Nephron progenitor cell (in vitro differentiated cells): ENCODE results near the gene P2RY13.
A peak's percentile ranks its signal among the peaks of the same experiment; 100 is the strongest.

Experiments used
- DNase-seq: peaks from one replicate; pipeline ENCODE4 v3.0.0; 2021
- H3K27ac Mint-ChIP-seq: 2 replicates; pipeline ENCODE4 v1.8.0; 2021; ENCODE audit warnings: mild to moderate bottlenecking, moderate library complexity, mixed read lengths
- H3K27me3 Mint-ChIP-seq: 2 replicates; pipeline ENCODE4 v1.8.0; 2021; ENCODE audit warnings: mild to moderate bottlenecking, low read depth, mixed read lengths; ENCODE audit not compliant: poor library complexity
- H3K36me3 Mint-ChIP-seq: 2 replicates; pipeline ENCODE4 v1.8.0; 2021; ENCODE audit warnings: low read depth, mixed read lengths
- H3K4me1 Mint-ChIP-seq: 2 replicates; pipeline ENCODE4 v1.8.0; 2021; ENCODE audit warnings: mixed read lengths
- H3K4me3 Mint-ChIP-seq: 2 replicates; pipeline ENCODE4 v1.8.0; 2021; ENCODE audit warnings: mild to moderate bottlenecking, moderate library complexity, mixed read lengths
- H3K9me3 Mint-ChIP-seq: 2 replicates; pipeline ENCODE4 v1.8.0; 2021; ENCODE audit warnings: mild to moderate bottlenecking, moderate library complexity, mixed read lengths
- TF ChIP-seq, protein P1 (sequence below): fragments of 200-600 bp; sonication (generic); IDR thresholded peaks from 2 replicates; pipeline ENCODE4 v1.5.0; 2021; ENCODE audit warnings: antibody characterized with exemption

Gene P2RY13

DNA sequence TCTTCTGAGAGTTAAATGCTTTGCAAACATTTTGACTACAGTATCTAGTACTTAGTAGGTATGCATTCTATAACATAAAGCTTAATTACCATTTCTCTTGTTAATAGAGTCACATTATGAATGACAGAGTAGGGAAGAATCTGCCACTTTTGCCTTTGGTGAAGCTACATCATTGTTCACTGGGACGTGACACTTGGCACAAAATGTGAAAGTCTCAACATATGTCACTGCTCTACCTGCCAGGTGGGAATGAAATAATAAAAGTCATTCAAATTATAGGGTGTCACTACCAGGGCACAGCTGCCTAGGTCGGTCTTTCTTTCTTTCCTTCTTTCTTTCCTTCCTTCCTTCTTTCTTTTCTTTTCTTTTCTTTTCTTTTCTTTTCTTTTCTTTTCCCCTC, 30.3 kb downstream of the P2RY13 start:
- Mint-ChIP-seq H3K27me3 (no peaks in the 10 kb centered on the region), H3K36me3 (peaks cover 5% of the 10 kb centered on the region), H3K4me3 (no peak overlapping the region), H3K4me1 (peaks cover 13% of the 10 kb centered on the region), H3K27ac (no peak overlapping the region), H3K9me3 (no peaks in the 10 kb centered on the region)
- TF ChIP-seq, protein P1, sequence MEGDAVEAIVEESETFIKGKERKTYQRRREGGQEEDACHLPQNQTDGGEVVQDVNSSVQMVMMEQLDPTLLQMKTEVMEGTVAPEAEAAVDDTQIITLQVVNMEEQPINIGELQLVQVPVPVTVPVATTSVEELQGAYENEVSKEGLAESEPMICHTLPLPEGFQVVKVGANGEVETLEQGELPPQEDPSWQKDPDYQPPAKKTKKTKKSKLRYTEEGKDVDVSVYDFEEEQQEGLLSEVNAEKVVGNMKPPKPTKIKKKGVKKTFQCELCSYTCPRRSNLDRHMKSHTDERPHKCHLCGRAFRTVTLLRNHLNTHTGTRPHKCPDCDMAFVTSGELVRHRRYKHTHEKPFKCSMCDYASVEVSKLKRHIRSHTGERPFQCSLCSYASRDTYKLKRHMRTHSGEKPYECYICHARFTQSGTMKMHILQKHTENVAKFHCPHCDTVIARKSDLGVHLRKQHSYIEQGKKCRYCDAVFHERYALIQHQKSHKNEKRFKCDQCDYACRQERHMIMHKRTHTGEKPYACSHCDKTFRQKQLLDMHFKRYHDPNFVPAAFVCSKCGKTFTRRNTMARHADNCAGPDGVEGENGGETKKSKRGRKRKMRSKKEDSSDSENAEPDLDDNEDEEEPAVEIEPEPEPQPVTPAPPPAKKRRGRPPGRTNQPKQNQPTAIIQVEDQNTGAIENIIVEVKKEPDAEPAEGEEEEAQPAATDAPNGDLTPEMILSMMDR = no peak
- no peak for DNase-seq

DNA sequence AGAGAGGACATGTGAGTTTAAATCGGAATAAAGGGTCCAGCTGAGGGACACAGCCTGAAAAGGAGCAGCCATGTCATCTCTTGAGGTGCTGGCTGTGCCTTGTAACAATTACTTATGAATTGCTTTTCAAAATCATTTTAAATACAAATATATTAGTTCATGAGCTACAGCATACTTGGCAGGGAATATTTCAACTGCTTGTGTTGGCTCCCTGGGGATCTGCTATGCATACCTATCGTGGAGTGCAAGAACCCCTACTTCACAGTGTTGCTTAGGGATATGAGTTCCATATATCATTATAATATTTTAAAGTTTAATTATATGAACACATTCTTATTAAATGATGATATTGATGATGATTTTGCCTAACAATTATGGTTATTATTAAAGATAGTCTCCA, 31.9 kb downstream of the P2RY13 start:
- no peaks in the 10 kb centered on the region for H3K27me3 Mint-ChIP-seq
- H3K4me1 Mint-ChIP-seq = peaks cover 13% of the 10 kb centered on the region
- H3K9me3 Mint-ChIP-seq = no peaks in the 10 kb centered on the region
- H3K27ac Mint-ChIP-seq = no peak overlapping the region
- no peaks in the 10 kb centered on the region for H3K36me3 Mint-ChIP-seq
- no peak for DNase-seq
- TF ChIP-seq, protein P1 = no peak
- H3K4me3 Mint-ChIP-seq = no peak overlapping the region

GRCh38 chr3:151296226-151296625, 33.1 kb downstream of the P2RY13 start:
- peaks cover 13% of the 10 kb centered on the region for H3K4me1 Mint-ChIP-seq
- DNase-seq = no peak
- TF ChIP-seq, protein P1 = no peak
- H3K4me3 Mint-ChIP-seq = no peak overlapping the region
- H3K27ac Mint-ChIP-seq = peak overlapping the region; percentile 14
- H3K9me3 Mint-ChIP-seq = no peaks in the 10 kb centered on the region
- no peaks in the 10 kb centered on the region for H3K36me3 Mint-ChIP-seq
- H3K27me3 Mint-ChIP-seq = no peaks in the 10 kb centered on the region

DNA sequence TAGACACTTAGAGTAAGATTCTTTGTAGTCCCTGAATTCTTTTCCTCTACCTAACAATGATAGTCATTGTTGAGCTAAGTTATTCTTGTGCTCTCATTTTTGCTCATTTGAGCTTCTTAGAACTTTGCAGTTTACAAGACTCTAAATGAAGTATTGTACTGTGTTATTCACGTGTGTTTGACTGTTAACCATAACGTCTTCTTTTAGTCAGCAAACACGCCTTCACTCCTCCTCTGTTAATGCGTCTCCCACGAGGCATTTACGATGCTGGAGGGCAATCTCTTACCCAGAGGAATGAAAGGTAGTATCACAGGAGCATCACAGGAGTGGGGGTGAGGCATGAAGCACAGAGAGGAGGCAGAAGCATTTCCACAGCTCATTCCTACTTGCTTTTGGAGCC, 36.2 kb downstream of the P2RY13 start:
- H3K27me3 Mint-ChIP-seq = no peaks in the 10 kb centered on the region
- H3K9me3 Mint-ChIP-seq = no peaks in the 10 kb centered on the region
- TF ChIP-seq, protein P1 = no peak

GRCh38 chr3:151290673-151291072, 38.7 kb downstream of the P2RY13 start:
- TF ChIP-seq, protein P1 = no peak
- no peak overlapping the region for H3K4me3 Mint-ChIP-seq
- DNase-seq = no peak

More for the DNA sequence above, 36.2 kb downstream of the P2RY13 start:
- peaks cover 13% of the 10 kb centered on the region for H3K4me1 Mint-ChIP-seq
- no peak for DNase-seq
- no peaks in the 10 kb centered on the region for H3K36me3 Mint-ChIP-seq
- peak overlapping the region; percentile 24 for H3K27ac Mint-ChIP-seq
- no peak overlapping the region for H3K4me3 Mint-ChIP-seq

GRCh38 chr3:151289445-151289844, 39.9 kb downstream of the P2RY13 start:
- TF ChIP-seq, protein P1 = no peak

More at GRCh38 chr3:151290673-151291072, 38.7 kb downstream of the P2RY13 start:
- no peaks in the 10 kb centered on the region for H3K27me3 Mint-ChIP-seq
- no peaks in the 10 kb centered on the region for H3K36me3 Mint-ChIP-seq
- no peak overlapping the region for H3K27ac Mint-ChIP-seq
- peaks cover 13% of the 10 kb centered on the region for H3K4me1 Mint-ChIP-seq
- H3K9me3 Mint-ChIP-seq = no peaks in the 10 kb centered on the region

More at GRCh38 chr3:151289445-151289844, 39.9 kb downstream of the P2RY13 start:
- no peaks in the 10 kb centered on the region for H3K36me3 Mint-ChIP-seq
- no peak overlapping the region for H3K27ac Mint-ChIP-seq
- peaks cover 14% of the 10 kb centered on the region for H3K4me1 Mint-ChIP-seq
- DNase-seq = no peak
- no peaks in the 10 kb centered on the region for H3K9me3 Mint-ChIP-seq
- H3K4me3 Mint-ChIP-seq = no peak overlapping the region
- H3K27me3 Mint-ChIP-seq = no peaks in the 10 kb centered on the region
